Stimulated activated CD4-positive, alpha-beta T cell treated with anti-CD3 and anti-CD28 coated beads, Interleukin-12 subunit alpha, Interleukin-12 subunit beta, amount 100 ng/mL, for 24 hours (primary cell): ENCODE data around the gene KCNIP4.
"Not testable (repeated sequence)": the region's sequence is repeated elsewhere in the genome, so short reads cannot be mapped to it uniquely, and the experiment has no call there.

ENCODE experiments used
- DNase-seq, 2 experiments: peaks; one replicate each; pipeline ENCODE4 v3.0.0-alpha.2; 2020; ENCODE audit warnings: low read depth in 2 of 2

KCNIP4 gene

DNA sequence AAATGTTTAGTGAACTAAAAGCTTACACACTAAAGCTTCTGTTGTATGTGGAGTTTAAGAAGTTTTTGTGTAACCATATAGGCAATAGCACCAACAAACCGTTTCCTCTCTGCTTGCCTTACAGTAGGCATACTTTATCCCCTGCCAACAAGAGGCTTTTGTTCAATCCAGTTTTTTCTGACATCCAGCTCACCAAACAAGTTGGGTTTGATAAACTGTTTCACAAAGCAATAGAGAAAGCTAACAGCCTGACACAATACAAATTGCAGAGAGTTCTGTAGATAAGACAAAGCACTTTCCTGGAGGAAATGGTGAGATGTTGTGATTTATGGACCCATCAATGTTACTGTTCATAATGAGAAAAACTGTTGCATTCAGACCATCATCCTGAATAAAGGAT lies 1194.5 kb downstream of the KCNIP4 start:
- DNase-seq, result no peak

GRCh38 chr4:20752641-20753040 lies 1195.9 kb downstream of the KCNIP4 start:
- no peak for DNase-seq

DNA sequence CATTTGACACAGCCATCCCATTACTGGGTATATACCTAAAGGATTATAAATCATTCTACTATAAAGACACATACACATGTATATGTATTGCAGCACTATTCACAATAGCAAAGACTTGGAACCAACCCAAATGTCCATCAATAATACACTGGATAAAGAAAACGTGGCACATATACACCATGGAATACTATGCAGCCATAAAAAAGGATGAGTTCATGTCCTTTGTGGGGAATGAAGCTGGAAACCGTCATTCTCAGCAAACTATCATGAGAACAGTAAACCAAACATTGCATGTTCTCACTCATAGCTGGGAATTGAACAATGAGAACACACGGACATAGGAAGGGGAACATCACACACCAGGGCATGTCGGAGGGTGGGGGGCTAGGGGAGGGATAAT lies 1202.6 kb downstream of the KCNIP4 start:
- not testable (repeated sequence) for DNase-seq

DNA sequence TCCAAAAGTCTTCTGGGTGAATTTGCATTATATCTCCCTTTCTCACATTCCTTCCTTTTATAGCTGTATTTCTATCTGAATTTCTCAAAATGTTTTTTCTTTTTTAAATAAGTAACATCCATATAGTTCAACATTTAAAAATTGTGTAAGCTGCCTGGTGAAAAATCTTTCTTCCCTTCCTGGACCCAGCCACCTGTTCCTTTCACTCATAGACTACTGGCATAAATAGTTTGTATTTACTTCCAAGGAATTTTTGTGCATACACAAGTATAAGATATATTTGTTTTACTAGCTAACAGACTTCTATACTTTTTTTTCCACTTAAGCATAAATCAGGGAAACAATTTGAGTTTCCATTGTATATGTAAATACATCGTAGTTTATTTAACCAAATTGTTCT lies 1212.6 kb downstream of the KCNIP4 start:
- no peak for DNase-seq

GRCh38 chr4:20724915-20725314 lies 1223.7 kb downstream of the KCNIP4 start:
- no peak for DNase-seq

DNA sequence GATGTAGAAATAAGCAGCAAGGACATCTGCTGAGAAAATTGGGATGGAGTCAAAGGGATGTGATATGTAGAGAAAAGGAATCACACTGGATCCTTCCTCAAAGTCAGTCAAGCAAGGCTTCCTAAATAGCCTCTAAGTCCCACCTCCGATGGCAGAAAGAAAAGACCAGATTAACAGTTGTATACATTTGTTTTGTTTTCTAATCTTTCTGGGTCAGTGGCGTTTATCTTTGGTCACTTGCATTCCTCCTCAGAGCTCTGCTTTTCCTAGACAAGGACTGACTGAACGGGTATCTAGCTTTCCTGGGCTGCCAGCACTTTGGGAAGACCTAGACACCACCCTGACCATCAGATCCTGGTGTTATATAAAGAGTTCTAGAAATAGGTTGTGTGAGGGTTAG lies 1225.1 kb downstream of the KCNIP4 start:
- no peak for DNase-seq

GRCh38 chr4:20723019-20723418 lies 1225.6 kb downstream of the KCNIP4 start:
- no peak for DNase-seq

DNA sequence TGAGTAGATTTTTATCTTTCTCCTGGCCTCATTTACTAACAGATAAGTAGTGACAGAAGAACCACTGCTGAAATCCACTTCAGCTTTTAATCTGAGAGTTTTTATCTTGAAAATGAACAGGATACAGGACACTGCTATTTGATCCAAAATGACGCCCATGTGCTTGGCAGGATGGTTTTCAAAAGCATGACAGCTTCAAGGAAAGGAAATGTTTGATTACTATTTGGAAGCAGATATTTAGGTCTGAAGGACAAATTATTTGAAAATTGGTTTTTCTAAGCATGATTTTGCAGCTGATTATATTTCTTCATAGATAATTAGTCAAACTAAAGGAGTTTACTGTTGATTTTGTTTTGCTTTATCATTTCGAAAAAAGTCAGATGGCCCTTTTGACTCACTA lies 1237.2 kb downstream of the KCNIP4 start:
- DNase-seq, result no peak

DNA sequence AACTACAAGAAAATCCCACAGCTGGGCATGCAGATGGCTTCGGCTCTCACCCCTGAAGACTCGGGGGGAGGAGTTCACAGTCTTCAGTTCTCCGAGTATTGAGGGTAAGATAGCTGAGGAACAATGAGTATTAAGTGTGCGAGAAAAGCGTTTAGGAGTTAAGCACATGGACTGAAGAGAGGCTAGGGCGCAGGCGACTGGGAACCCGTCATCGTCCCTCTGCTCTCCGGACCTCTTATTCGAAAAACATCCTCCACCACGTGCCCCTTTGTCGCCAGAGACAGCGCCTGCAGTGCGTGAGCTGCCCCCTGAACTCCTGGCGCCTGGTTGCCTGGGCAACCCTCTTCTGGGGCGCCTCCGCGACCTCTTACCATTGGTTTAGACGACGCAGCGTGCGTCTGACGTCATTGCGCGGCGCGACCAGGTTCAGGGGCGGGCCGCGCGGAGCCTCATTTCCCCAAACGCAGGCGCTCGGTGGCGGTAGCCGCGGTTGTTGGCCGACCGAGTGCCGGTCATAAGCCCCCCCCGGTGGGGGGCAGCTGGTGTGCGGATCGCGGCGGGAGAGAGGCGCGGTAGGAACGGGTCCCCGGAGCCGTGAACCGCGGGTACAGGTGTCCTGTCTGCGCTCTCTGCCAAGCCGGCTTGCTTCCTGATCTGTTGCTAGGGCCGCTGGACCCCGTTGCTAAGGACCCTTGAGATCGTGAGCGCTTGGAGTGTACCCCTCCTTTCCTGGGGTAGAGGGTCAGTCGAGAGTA lies 1248.4 kb downstream of the KCNIP4 start, which contains the start of gene PACRGL:
PACRGL (plus strand) TSS at position 452 of the 755 bp plus-strand sequence. CDS start 4,024 bp downstream, outside the sequence.
- DNase-seq, result peak; percentile 85 to 88

DNA sequence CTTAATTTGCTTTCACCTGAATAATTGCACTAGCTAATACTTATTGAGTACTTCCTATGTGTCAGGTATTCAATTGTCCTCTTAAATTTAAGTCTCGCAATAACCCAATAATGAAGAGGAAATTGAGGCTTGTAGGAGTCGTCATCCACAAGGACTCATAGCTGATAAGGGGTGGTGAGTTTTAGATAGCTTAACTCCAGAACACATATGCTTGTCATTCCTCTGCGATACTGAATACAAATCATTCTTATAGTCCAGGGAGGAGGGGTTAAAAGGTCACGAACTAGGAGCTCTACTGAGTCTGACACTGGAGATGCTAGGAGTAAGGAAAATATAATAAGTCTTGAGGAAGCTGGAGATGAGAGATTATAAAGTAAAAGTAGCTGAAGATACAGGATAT lies 1249.8 kb downstream of the KCNIP4 start:
- no peak for DNase-seq

DNA sequence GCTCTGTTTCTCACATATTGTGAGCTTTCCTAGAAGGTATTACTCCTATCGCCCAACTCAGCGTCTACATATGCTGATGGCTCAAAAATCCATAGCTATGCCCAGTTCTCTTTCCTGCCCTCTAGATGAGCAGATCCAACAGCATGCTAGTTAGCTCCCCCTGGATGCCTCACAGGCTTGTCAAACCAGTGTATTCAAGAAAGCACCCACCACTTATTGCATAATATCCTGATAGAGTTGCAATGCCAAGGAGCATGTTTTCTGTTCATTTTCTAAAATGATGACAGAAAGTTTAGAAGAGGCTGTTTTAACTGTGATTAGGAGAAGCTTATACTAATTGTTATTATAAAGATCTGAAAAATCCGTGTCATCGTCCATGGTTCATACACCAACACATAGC lies 1250.2 kb downstream of the KCNIP4 start:
- DNase-seq, result no peak

- no peak for DNase-seq
Measured at GRCh38 chr4:20696815-20697214, 1251.8 kb downstream of the KCNIP4 start.

DNA sequence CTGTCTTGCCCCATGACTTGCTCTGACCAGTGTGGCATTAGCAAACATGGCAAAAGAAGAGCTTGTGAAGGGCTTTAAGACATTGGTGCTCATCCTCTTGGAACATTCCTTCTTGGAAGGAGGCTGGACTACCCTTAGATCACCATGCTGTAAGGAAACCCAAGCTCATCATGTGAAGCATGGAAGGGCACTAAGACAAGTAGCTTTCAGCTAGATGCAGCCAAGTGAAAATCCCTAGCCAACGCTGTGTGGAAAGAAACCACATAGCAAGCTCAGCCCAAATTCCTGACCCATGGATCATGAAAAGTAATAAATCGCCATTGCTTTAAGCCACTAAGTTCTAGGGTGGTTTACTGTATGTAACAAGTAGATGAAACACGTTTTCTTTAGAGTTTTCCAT lies 1260.7 kb downstream of the KCNIP4 start:
- no peak for DNase-seq

GRCh38 chr4:20684852-20685763 lies 1263.5 kb downstream of the KCNIP4 start:
- no peak for DNase-seq

GRCh38 chr4:20683766-20684165 lies 1264.8 kb downstream of the KCNIP4 start:
- DNase-seq, result no peak

DNA sequence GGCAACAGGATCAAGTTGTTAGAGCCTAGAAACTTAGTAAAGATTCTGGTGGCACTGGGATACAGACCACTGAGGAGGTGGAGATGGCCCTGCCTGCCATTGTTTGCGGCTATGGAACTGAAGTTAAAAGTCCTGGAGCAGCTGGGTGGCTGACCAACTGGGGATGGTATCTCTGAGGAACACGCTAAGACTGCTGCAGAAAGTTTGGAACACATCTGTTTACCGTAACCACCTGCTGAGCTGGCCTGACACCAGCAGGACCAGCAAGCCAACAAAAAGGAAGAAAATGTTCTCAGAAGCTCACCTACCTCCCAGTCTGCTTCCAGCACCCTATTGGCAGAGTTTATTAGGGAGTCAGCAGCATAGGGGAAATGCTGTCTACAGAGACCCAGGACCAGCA lies 1265.7 kb downstream of the KCNIP4 start:
- DNase-seq, result no peak

- DNase-seq, result no peak
Measured at GRCh38 chr4:20681271-20681670, 1267.3 kb downstream of the KCNIP4 start.

DNA sequence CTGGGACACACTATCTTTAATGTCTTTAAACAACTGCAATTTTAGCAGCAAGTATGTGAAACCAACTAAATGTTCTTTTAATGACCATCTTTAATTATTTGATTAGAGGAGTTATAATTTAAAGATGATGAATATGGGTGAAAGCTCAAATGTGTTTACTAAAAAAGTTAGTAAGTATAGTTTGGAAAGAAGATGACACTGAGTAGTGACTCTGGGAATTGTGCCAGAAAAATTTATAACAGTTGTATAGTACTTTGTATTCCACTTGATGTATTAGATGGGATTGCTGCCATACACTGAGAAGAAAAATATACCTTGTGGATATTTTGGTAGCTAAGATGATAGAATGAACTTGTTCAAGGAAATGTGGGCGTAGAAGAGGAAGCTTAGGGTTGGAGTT lies 1267.8 kb downstream of the KCNIP4 start:
- DNase-seq, result no peak

DNA sequence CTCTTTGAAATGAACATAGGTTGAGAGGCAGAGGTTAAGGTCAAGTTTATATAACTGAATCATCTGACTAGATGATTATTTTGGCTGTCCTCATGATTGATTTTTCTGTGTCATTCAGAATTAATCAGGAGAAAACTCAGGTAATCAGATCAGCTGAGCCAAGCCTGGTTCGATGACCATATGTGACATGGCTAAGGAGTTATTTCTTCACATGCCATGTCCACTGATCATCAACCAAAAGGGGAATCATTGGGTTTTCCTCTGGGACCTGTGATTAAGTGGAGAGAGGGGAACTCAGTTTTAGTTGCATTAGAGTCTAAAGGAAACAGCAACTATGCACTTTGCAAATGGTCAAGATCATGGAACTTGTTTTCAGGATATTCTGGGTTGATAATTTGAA lies 1268.6 kb downstream of the KCNIP4 start:
- DNase-seq, result no peak
